MCF 10A (cell line): ENCODE data around the gene TAS2R8. TPM values are rescaled to one million over a fixed set of nuclear protein-coding genes. Genes with fewer than 3 reads are reported as not detected.

Source experiments
- Bru-seq: library from RNA; stranded (reverse); fragments of 400-500 nt; gene quantifications from one replicate; lab custom pipeline; 2021; lab: Mats Ljungman, UMichigan
- BruChase-seq, 2 experiments: library from RNA; stranded (reverse); fragments of 400-500 nt; gene quantifications; one replicate each; lab custom pipeline; 2021; lab: Mats Ljungman, UMichigan
- BruUV-seq: library from RNA; stranded (reverse); fragments of 400-500 nt; replicated peaks from 2 replicates; lab custom pipeline; 2021; lab: Mats Ljungman, UMichigan
- CTCF ChIA-PET: fragments of 300-600 bp; sonication (Branson Sonifier 250); formaldehyde crosslinking; extraction: SDS; loops from one replicate; lab custom pipeline; 2021; ENCODE audit warnings: antibody characterized with exemption, inconsistent platforms; lab: Yijun Ruan, JAX
- POLR2A ChIA-PET: fragments of 300-600, 350-650 bp; sonication (Branson Sonifier 250); formaldehyde crosslinking; extraction: SDS; loops from one replicate; lab custom pipeline; 2020; ENCODE audit warnings: antibody characterized with exemption, inconsistent platforms; lab: Yijun Ruan, JAX
- DNase-seq: peaks from one replicate; pipeline ENCODE4 v3.0.0-alpha.2; 2018; ENCODE audit not compliant: unreplicated experiment
- H3K27ac Mint-ChIP-seq: one replicate; pipeline ENCODE4 v1.8.0; 2022; ENCODE audit warnings: mild to moderate bottlenecking, low read depth, mixed read lengths; ENCODE audit not compliant: unreplicated experiment
- H3K27me3 Mint-ChIP-seq: one replicate; pipeline ENCODE4 v1.8.0; 2022; ENCODE audit warnings: mixed read lengths; ENCODE audit not compliant: insufficient read depth, unreplicated experiment
- H3K36me3 Mint-ChIP-seq: one replicate; pipeline ENCODE4 v1.8.0; 2022; ENCODE audit warnings: mild to moderate bottlenecking, moderate library complexity, mixed read lengths; ENCODE audit not compliant: insufficient read depth, unreplicated experiment
- H3K4me1 Mint-ChIP-seq: one replicate; pipeline ENCODE4 v1.8.0; 2022; ENCODE audit warnings: mixed read lengths; ENCODE audit not compliant: insufficient read depth, unreplicated experiment
- H3K4me3 Mint-ChIP-seq: one replicate; pipeline ENCODE4 v1.8.0; 2022; ENCODE audit warnings: mild to moderate bottlenecking, moderate library complexity, mixed read lengths; ENCODE audit not compliant: unreplicated experiment
- H3K9me3 Mint-ChIP-seq: one replicate; pipeline ENCODE4 v1.8.0; 2022; ENCODE audit warnings: mixed read lengths; ENCODE audit not compliant: unreplicated experiment
- CTCF ChIP-seq: fragments of 200-600 bp; IDR thresholded peaks from one replicate; pipeline ENCODE4 v1.8.0; 2022; ENCODE audit warnings: antibody characterized with exemption, mild to moderate bottlenecking; ENCODE audit not compliant: unreplicated experiment
- intact Hi-C: fragments of 100-400 bp; cut with micrococcal nuclease; formaldehyde crosslinking; loops from 2 replicates; pipeline ENCODE4 v1.14.1; 2022
- long read RNA-seq: library from polyadenylated mRNA; stranded (forward); transcript quantifications from one replicate; pipeline ENCODE4 v2.0.0, GENCODE V29; 2022
- total RNA-seq: library from RNA; stranded (reverse); gene quantifications from 2 replicates; pipeline ENCODE4 v1.2.3, GENCODE V29; 2022

The TAS2R8 gene
- total RNA-seq (not detected in 2 replicates), Bru-seq, nascent RNA (percentile 40 among the genes with signal in this experiment), BruChase-seq, experiment 1, labeled RNA remaining after a 6-hour chase (percentile 47 among the genes with signal in this experiment), BruChase-seq, experiment 2, labeled RNA remaining after a 2-hour chase (percentile 62 among the genes with signal in this experiment)
- long read RNA-seq: 0 reads

- Mint-ChIP-seq H3K27me3 (peaks cover 68% of the 10 kb centered on the region), H3K4me1 (no peaks in the 10 kb centered on the region), H3K4me3 (no peak within 1 kb of the TSS), H3K9me3 (no peaks in the 10 kb centered on the region), H3K27ac (no peak within 1 kb of the TSS), H3K36me3 (no peaks in the 10 kb centered on the region)
- no peak for TF ChIP-seq CTCF
- BruUV-seq: no TSS peak
- no peak for DNase-seq
- intact Hi-C loops: no loop called here
- ChIA-PET POLR2A (no interaction called here), CTCF (no interaction called here)
Observed at GRCh38 chr12:10807186-10807585, at the start of gene TAS2R8. Gene TAS2R8, minus strand, starts transcription at chr12:10807286. Its CDS starts 306 bp downstream, at chr12:10806980.

GRCh38 chr12:10855807-10856206 lies 48.7 kb upstream of the TAS2R8 start:
- Mint-ChIP-seq H3K27me3 (no peaks in the 10 kb centered on the region), H3K4me1 (peaks cover 15% of the 10 kb centered on the region), H3K9me3 (no peaks in the 10 kb centered on the region), H3K36me3 (peaks cover 7% of the 10 kb centered on the region), H3K4me3 (no peak overlapping the region), H3K27ac (no peak overlapping the region)
- intact Hi-C loops: no loop called here
- TF ChIP-seq CTCF: no peak
- ChIA-PET POLR2A (interaction anchor here (0.7 kb wide), 1 partner anchor 633 kb away, joined by 3 read pairs; no protein-coding TSS in a partner anchor), CTCF (interaction anchor here (0.7 kb wide), 1 partner anchor 630 kb away, joined by 3 read pairs; no protein-coding TSS in a partner anchor)
- no TSS peak for BruUV-seq
- DNase-seq: no peak

- Mint-ChIP-seq H3K9me3 (no peaks in the 10 kb centered on the region), H3K27me3 (no peaks in the 10 kb centered on the region), H3K4me1 (peaks cover 15% of the 10 kb centered on the region), H3K4me3 (no peak overlapping the region), H3K36me3 (peaks cover 8% of the 10 kb centered on the region), H3K27ac (no peak overlapping the region)
- intact Hi-C loops: no loop called here
- no peak for DNase-seq
- POLR2A ChIA-PET: no interaction called here
- no TSS peak for BruUV-seq
- CTCF ChIA-PET: interaction anchor here (1.2 kb wide), 1 partner anchor 83 kb away, joined by 5 read pairs; no protein-coding TSS in a partner anchor
- no peak for TF ChIP-seq CTCF
Observed at GRCh38 chr12:10853776-10854175, 46.7 kb upstream of the TAS2R8 start.

DNA sequence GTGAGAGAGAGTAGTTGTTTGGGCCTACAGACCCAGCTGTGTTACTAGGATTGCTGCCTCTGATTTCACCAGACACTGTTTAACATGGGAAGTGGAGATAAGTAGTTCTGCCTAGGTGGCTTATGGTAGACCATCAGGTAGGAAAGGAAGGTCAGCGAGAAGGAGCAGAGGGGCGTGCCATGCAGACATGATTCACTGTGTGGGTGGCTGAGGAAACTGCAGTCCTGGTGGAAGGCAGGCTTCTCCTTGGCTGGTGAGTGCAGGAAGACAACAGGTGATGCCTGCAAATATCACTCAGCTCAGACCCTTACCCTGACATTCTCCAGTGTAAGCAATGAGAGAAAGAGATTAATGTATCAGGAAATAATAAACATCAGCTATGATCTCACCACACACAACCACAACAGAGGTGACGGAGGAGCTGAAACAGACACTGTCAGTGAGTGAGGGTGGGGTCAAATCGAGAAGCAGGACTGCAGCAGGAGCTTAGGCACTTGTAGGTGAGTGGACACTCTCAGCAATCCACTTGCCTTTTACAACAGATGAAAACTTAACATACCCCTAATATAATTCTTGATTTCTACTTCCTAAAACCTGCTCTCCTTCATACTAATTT lies 44.3 kb upstream of the TAS2R8 start:
- peaks cover 20% of the 10 kb centered on the region for H3K36me3 Mint-ChIP-seq
- POLR2A ChIA-PET: no interaction called here
- H3K9me3 Mint-ChIP-seq: no peaks in the 10 kb centered on the region
- no peak for TF ChIP-seq CTCF
- no peak overlapping the region for H3K4me3 Mint-ChIP-seq
- no peaks in the 10 kb centered on the region for H3K27me3 Mint-ChIP-seq
- peaks cover 15% of the 10 kb centered on the region for H3K4me1 Mint-ChIP-seq
- peak overlapping the region; percentile 7 for H3K27ac Mint-ChIP-seq
- intact Hi-C loops: no loop called here
- CTCF ChIA-PET: no interaction called here
- peak; percentile 11 for DNase-seq
- BruUV-seq: no TSS peak
